Subcutaneous abdominal adipose tissue (tissue), 5 donors: ENCODE measurements around the gene NLGN3.

Source experiments
- H3K27ac ChIP-seq: one replicate; pipeline ENCODE4 v1.7.0; 2013; ENCODE audit warnings: low read depth, mild to moderate bottlenecking, inconsistent platforms, low read length, moderate library complexity
- H3K27me3 ChIP-seq, 5 donors: one replicate each; pipeline ENCODE4 v1.7.0; 2013; ENCODE audit warnings: low read length in 5 of 5, inconsistent platforms in 1 of 5; ENCODE audit not compliant: control insufficient read depth in 5 of 5, insufficient read depth in 4 of 5
- H3K36me3 ChIP-seq, 5 donors: one replicate each; pipeline ENCODE4 v1.7.0; 2013; ENCODE audit warnings: low read length in 5 of 5; ENCODE audit not compliant: control insufficient read depth in 5 of 5, insufficient read depth in 5 of 5
- H3K4me1 ChIP-seq, 5 donors: one replicate each; pipeline ENCODE4 v1.7.0; 2013; ENCODE audit warnings: low read length in 5 of 5, mild to moderate bottlenecking in 3 of 5, moderate library complexity in 1 of 5; ENCODE audit not compliant: control insufficient read depth in 5 of 5, insufficient read depth in 5 of 5
- H3K4me3 ChIP-seq, 5 donors: one replicate each; pipeline ENCODE4 v1.7.0; 2013; ENCODE audit warnings: low read length in 5 of 5, low read depth in 1 of 5
- H3K9ac ChIP-seq, 5 donors: one replicate each; pipeline ENCODE4 v1.7.0; 2013; ENCODE audit warnings: low read length in 5 of 5, mild to moderate bottlenecking in 4 of 5, moderate library complexity in 3 of 5
- H3K9me3 ChIP-seq, 5 donors: one replicate each; pipeline ENCODE4 v1.7.0; 2013; ENCODE audit warnings: low read length in 5 of 5; ENCODE audit not compliant: control insufficient read depth in 5 of 5
- donor health status: healthy.
- donor health status: healthy.
- donor health status: healthy.
- donor health status: healthy.
- donor health status: healthy.

Gene NLGN3

GRCh38 chrX:71102292-71102691 is 42.3 kb upstream of the NLGN3 start:
- Histone ChIP-seq H3K9me3 (no peaks in the 10 kb centered on the region), H3K9ac (no peak overlapping the region), H3K4me1 (peaks cover 0 to 36% (median 19%) of the 10 kb centered on the region in 5 donors), H3K27me3 (peaks cover 0 to 19% (median 13%) of the 10 kb centered on the region in 5 donors), H3K27ac (no peak overlapping the region), H3K4me3 (no peak overlapping the region), H3K36me3 (peaks cover 0 to 3% (median 0%) of the 10 kb centered on the region in 5 donors)

GRCh38 chrX:71103110-71103983 is 41.3 kb upstream of the NLGN3 start:
- peaks cover 0 to 19% (median 17%) of the 10 kb centered on the region in 5 donors for H3K27me3 ChIP-seq
- H3K27ac ChIP-seq: peak overlapping the region; percentile 33
- no peaks in the 10 kb centered on the region for H3K9me3 ChIP-seq
- H3K36me3 ChIP-seq: peaks cover 0 to 3% (median 0%) of the 10 kb centered on the region in 5 donors
- peaks cover 0 to 39% (median 16%) of the 10 kb centered on the region in 5 donors for H3K4me1 ChIP-seq
- H3K4me3 ChIP-seq: peak overlapping the region in 2 of 5 donors; percentile 4 to 26
- H3K9ac ChIP-seq: peak overlapping the region in 1 of 5 donors; percentile 18

- H3K4me1 ChIP-seq: peaks cover 0 to 33% (median 16%) of the 10 kb centered on the region in 5 donors
These were observed 39.0 kb upstream of the NLGN3 start for GRCh38 chrX:71105628-71106027.

GRCh38 chrX:71106427-71106826 is 38.2 kb upstream of the NLGN3 start, which contains the start of gene CXorf65:
Gene CXorf65 (minus strand): TSS chrX:71106740. CDS start chrX:71106556, 184 bp downstream.
- Histone ChIP-seq H3K4me1 (peaks cover 0 to 33% (median 16%) of the 10 kb centered on the region in 5 donors), H3K27ac (no peak within 1 kb of the TSS), H3K36me3 (no peaks in the 10 kb centered on the region), H3K9me3 (no peaks in the 10 kb centered on the region), H3K27me3 (peaks cover 0 to 24% (median 20%) of the 10 kb centered on the region in 5 donors), H3K9ac (no peak within 1 kb of the TSS), H3K4me3 (no peak within 1 kb of the TSS)

More at GRCh38 chrX:71105628-71106027, 39.0 kb upstream of the NLGN3 start:
- H3K9me3 ChIP-seq: no peaks in the 10 kb centered on the region
- peaks cover 0 to 3% (median 0%) of the 10 kb centered on the region in 5 donors for H3K36me3 ChIP-seq
- H3K27ac ChIP-seq: no peak overlapping the region
- H3K27me3 ChIP-seq: peaks cover 0 to 25% (median 19%) of the 10 kb centered on the region in 5 donors
- no peak overlapping the region for H3K9ac ChIP-seq
- no peak overlapping the region for H3K4me3 ChIP-seq

- Histone ChIP-seq H3K9me3 (no peaks in the 10 kb centered on the region), H3K9ac (no peak overlapping the region), H3K27me3 (peaks cover 0 to 24% (median 21%) of the 10 kb centered on the region in 5 donors), H3K36me3 (no peaks in the 10 kb centered on the region), H3K4me3 (no peak overlapping the region), H3K4me1 (peaks cover 0 to 33% (median 16%) of the 10 kb centered on the region in 5 donors), H3K27ac (no peak overlapping the region)
These were observed 37.4 kb upstream of the NLGN3 start for GRCh38 chrX:71107245-71107644.

GRCh38 chrX:71107762-71108360 is 36.8 kb upstream of the NLGN3 start:
- no peak overlapping the region for H3K4me3 ChIP-seq
- no peaks in the 10 kb centered on the region for H3K36me3 ChIP-seq
- no peak overlapping the region for H3K27ac ChIP-seq
- peaks cover 0 to 30% (median 14%) of the 10 kb centered on the region in 5 donors for H3K4me1 ChIP-seq
- no peaks in the 10 kb centered on the region for H3K9me3 ChIP-seq
- H3K27me3 ChIP-seq: peaks cover 0 to 23% (median 21%) of the 10 kb centered on the region in 5 donors
- H3K9ac ChIP-seq: no peak overlapping the region

- Histone ChIP-seq H3K36me3 (no peaks in the 10 kb centered on the region), H3K4me1 (peaks cover 0 to 19% (median 6%) of the 10 kb centered on the region in 5 donors), H3K4me3 (no peak overlapping the region), H3K9me3 (no peaks in the 10 kb centered on the region), H3K9ac (no peak overlapping the region), H3K27me3 (peaks cover 0 to 21% (median 19%) of the 10 kb centered on the region in 5 donors), H3K27ac (no peak overlapping the region)
These were observed 35.6 kb upstream of the NLGN3 start for GRCh38 chrX:71109051-71109450.

- no peak within 1 kb of the TSS for H3K9ac ChIP-seq
- H3K4me1 ChIP-seq: peaks cover 0 to 13% (median 4%) of the 10 kb centered on the region in 5 donors
- no peak within 1 kb of the TSS for H3K27ac ChIP-seq
- H3K4me3 ChIP-seq: peak within 1 kb of the TSS in 4 of 5 donors; percentile 0 to 23 (median 16)
- peaks cover 0 to 17% (median 12%) of the 10 kb centered on the region in 5 donors for H3K27me3 ChIP-seq
- no peaks in the 10 kb centered on the region for H3K9me3 ChIP-seq
- no peaks in the 10 kb centered on the region for H3K36me3 ChIP-seq
These were observed 33.3 kb upstream of the NLGN3 start, which contains the start of gene IL2RG for GRCh38 chrX:71111141-71111843. Gene IL2RG (minus strand): TSS chrX:71111577. CDS start chrX:71111539, 38 bp downstream.

GRCh38 chrX:71111921-71112431 is 32.7 kb upstream of the NLGN3 start:
- Histone ChIP-seq H3K27me3 (peaks cover 0 to 17% (median 12%) of the 10 kb centered on the region in 5 donors), H3K4me1 (peaks cover 0 to 13% (median 4%) of the 10 kb centered on the region in 5 donors), H3K27ac (no peak overlapping the region), H3K36me3 (no peaks in the 10 kb centered on the region), H3K9ac (no peak overlapping the region), H3K9me3 (no peaks in the 10 kb centered on the region), H3K4me3 (peak overlapping the region in 1 of 5 donors; percentile 13)
